Esophagus squamous epithelium (tissue), 5 donors: ENCODE data around the gene VSTM4. TPM values are rescaled to one million over a fixed set of nuclear protein-coding genes. Genes with fewer than 3 reads are reported as not detected.

Experiments
- DNase-seq: peaks from one replicate; lab custom pipeline; 2025; lab: John Stamatoyannopoulos, UW
- H3K27ac ChIP-seq, 4 donors: fragments of 200-600 bp; sonication (generic); one replicate each; pipeline ENCODE4 v1.5.1; 2016 to 2019; ENCODE audit warnings: mild to moderate bottlenecking in 1 of 4
- H3K27me3 ChIP-seq, 4 donors: fragments of 200-600 bp; sonication (generic); 1 replicate in 3 of 4; 2 replicates in 1 of 4; pipeline versions ENCODE4 v1.5.1 to v1.6.0; 2017 to 2021; ENCODE audit warnings: antibody characterized with exemption in 1 of 4
- H3K36me3 ChIP-seq, 3 donors: fragments of 200-600 bp; sonication (generic); one replicate each; pipeline ENCODE4 v1.5.1; 2016 to 2019
- H3K4me1 ChIP-seq, 3 donors: fragments of 200-600 bp; sonication (generic); one replicate each; pipeline ENCODE4 v1.5.1; 2017 to 2019
- H3K4me3 ChIP-seq, 4 donors: fragments of 200-600 bp; sonication (generic); 1 replicate in 3 of 4; 2 replicates in 1 of 4; pipeline ENCODE4 v1.5.1; 2016 to 2019; ENCODE audit warnings: mild to moderate bottlenecking in 2 of 4, moderate library complexity in 1 of 4
- H3K9me3 ChIP-seq, 3 donors: fragments of 200-600 bp; sonication (generic); one replicate each; pipeline ENCODE4 v1.5.1; 2016 to 2019
- POLR2A ChIP-seq, 4 donors: fragments of 450-650 bp; IDR thresholded peaks; one replicate each; pipeline ENCODE4 v1.6.1; 2017; ENCODE audit warnings: antibody characterized with exemption in 4 of 4, mild to moderate bottlenecking in 4 of 4, moderate library complexity in 3 of 4
- WGBS, 2 donors: methylation state at CpG; one replicate each; pipeline ENCODE4 v1.1.5; 2018; 5-methylcytosine and 5-hydroxymethylcytosine counted together
- intact Hi-C: fragments of 100-400 bp; cut with DNase I; formaldehyde crosslinking; loops from one replicate; pipeline ENCODE4 v1.15.0; 2022
- total RNA-seq, 4 donors: library from RNA; depleted of rRNA; stranded (reverse); fragments of >200 nt; gene quantifications; one replicate each; pipeline ENCODE4 v1.1.0, GENCODE V29; 2016
- TF ChIP-seq, protein P1 (sequence below), 6 experiments: fragments of 450-650 bp in 4 of 6; fragments of 200-600 bp in 2 of 6; sonication (generic) in 2 of 6; IDR thresholded peaks; one replicate each; pipeline ENCODE4 v1.5.1; 2016 to 2019; ENCODE audit warnings: antibody characterized with exemption in 6 of 6, mild to moderate bottlenecking in 4 of 6, moderate library complexity in 4 of 6
- donor health status: DM: yes; HTN: yes; CAD: no.

VSTM4 gene
- total RNA-seq, 4 donors from 2014 or later = 0.80 to 6.9 (median 1.9) TPM

DNA sequence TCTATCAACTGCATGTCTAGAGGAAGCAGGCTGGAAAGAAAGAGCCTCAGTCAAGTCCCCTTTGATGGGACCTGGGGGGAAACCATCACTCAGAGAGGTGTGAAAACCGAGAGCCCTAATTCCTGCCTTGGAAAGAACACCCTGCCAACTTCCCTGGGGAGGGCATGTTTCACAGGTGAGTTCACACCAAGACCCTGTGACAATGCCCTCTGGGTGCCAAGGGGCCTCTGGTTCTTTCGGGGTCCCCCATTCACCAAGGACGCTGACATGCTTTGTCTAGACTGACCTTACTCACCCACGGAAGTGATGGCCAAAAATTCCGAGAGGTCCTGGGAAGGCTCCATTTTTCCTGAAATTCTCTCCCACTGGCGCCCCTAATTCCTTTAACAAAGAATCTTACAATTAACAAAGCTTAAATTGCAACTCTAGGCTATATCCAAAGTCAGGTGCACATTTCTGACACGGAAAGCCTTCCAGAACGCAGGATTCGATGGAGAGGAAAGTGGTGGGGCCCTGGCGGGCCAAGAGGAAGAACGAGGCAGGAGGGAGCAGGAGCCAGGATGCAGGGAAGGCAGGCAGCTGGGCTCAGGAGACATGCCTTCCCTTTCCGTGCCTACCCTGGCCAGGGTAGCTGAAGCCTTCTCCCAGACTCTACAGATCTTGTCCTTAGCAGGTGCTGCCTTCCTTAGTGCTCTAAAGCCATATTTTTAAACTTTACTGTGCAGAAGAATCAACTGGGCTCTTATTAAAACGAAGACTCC is 23.7 kb downstream of the VSTM4 start:
- Histone ChIP-seq H3K9me3 (no peaks in the 10 kb centered on the region), H3K4me1 (peaks cover 0 to 32% (median 11%) of the 10 kb centered on the region in 3 donors), H3K27ac (no peak overlapping the region), H3K36me3 (no peaks in the 10 kb centered on the region), H3K4me3 (no peak overlapping the region), H3K27me3 (no peaks in the 10 kb centered on the region)
- intact Hi-C loops = no loop called here
- TF ChIP-seq, protein P1, sequence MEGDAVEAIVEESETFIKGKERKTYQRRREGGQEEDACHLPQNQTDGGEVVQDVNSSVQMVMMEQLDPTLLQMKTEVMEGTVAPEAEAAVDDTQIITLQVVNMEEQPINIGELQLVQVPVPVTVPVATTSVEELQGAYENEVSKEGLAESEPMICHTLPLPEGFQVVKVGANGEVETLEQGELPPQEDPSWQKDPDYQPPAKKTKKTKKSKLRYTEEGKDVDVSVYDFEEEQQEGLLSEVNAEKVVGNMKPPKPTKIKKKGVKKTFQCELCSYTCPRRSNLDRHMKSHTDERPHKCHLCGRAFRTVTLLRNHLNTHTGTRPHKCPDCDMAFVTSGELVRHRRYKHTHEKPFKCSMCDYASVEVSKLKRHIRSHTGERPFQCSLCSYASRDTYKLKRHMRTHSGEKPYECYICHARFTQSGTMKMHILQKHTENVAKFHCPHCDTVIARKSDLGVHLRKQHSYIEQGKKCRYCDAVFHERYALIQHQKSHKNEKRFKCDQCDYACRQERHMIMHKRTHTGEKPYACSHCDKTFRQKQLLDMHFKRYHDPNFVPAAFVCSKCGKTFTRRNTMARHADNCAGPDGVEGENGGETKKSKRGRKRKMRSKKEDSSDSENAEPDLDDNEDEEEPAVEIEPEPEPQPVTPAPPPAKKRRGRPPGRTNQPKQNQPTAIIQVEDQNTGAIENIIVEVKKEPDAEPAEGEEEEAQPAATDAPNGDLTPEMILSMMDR (IDR thresholded peaks at IDR 0.05) = no peak
- no peak for TF ChIP-seq POLR2A (IDR thresholded peaks at IDR 0.05)
- WGBS, 2 donors = 82 to 84% methylated on average over 11 to 13 of the region's 13 CpGs
- no peak for DNase-seq

DNA sequence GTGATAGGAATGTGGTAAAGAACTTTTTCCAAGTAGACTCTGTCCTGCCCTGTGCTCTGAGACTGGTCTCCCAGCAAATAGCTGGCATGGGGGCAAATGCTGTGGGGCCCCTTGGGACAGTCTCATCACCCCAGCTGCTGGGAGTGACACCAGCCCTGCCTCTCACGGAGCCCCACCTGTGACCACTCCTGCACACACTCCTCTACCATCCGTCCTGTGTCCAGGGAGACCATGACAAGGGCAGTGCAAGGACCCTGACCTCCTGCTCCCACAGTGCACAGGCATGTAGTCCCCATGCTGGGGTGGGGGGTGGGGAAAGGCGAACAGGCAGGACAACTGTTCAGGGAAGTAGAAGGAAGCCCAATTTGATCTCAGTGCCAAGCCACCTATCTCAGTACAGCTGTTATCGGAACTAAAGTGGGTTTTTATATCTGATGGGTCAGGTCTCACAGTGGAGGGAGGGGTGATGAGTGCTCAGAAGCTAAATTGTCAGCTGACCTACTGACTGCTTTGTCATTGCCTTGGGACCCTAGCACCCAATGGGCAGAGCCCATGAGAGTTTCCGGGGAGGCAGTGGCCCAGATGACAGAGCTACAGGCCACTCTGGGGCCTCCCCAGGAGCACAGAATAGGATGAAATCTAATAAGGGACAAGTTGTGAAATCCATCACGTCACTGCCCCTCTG is 24.5 kb downstream of the VSTM4 start:
- Histone ChIP-seq H3K36me3 (no peaks in the 10 kb centered on the region), H3K27ac (peak overlapping the region in 2 of 4 donors; percentile 40 to 54), H3K4me1 (peaks cover 0 to 32% (median 11%) of the 10 kb centered on the region in 3 donors), H3K9me3 (no peaks in the 10 kb centered on the region), H3K4me3 (no peak overlapping the region), H3K27me3 (no peaks in the 10 kb centered on the region)
- intact Hi-C loops = no loop called here
- 68 to 79% methylated on average over 4 to 6 of the region's 6 CpGs for WGBS, 2 donors
- TF ChIP-seq, protein P1 (IDR thresholded peaks at IDR 0.05) = no peak
- TF ChIP-seq POLR2A (IDR thresholded peaks at IDR 0.05) = no peak
- DNase-seq = no peak

DNA sequence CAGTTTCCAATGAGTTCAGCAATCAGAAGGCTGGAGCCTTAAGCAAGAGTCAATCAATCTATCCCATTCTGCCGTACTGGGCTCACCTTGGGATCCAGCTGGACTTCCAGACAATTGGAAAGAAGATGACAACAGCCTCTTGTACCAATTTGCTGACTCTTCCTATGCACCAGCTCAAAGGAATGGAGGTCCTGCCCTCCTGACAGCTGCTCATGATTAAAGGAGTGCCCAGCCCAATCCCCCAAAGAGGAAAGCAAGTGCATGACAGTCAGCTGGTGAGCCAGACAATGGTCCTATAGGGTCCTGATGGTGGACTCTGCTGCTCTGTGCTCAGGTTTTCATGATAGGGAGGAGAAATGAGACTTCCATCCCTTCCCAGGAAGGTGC is 25.1 kb downstream of the VSTM4 start:
- intact Hi-C loops = no loop called here
- Histone ChIP-seq H3K27me3 (no peaks in the 10 kb centered on the region), H3K36me3 (no peaks in the 10 kb centered on the region), H3K4me3 (no peak overlapping the region), H3K9me3 (no peaks in the 10 kb centered on the region), H3K4me1 (peaks cover 0 to 32% (median 11%) of the 10 kb centered on the region in 3 donors), H3K27ac (peak overlapping the region in 2 of 4 donors; percentile 40 to 54)
- TF ChIP-seq, protein P1 (IDR thresholded peaks at IDR 0.05) = no peak
- TF ChIP-seq POLR2A (IDR thresholded peaks at IDR 0.05) = no peak
- DNase-seq = no peak
- 20 to 29% methylated on average over 1 of the region's 1 CpG for WGBS, 2 donors

DNA sequence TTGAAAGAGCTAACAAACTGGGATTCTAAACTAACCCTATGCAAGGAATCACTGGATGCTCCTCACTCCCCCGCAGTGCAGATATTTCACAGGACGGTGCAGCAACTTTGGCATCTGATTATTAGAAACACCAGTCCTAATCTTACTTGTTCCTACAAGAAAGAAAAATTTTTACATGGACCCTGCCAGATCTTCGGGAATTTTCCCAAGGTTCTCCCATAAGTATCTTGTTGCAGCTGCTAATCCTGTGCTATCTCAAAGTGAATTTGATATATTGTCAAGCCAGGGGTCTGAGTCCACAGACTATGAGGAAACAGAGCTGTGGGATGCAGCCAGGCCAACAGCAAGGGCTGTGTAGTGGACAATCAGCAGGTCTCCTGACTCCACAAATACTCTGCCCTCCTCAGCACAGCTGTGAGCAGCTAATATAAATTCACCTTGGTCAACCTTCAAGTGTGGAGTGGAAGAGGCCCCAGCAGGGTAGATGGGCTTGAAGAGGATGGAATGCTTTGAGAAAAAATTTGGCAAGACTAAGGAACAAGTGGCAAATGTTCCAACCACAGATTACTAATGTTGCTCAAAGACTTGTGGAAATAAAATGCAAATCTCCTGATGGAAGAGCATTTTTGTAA is 25.6 kb downstream of the VSTM4 start:
- Histone ChIP-seq H3K4me3 (no peak overlapping the region), H3K4me1 (peaks cover 0 to 31% (median 11%) of the 10 kb centered on the region in 3 donors), H3K9me3 (no peaks in the 10 kb centered on the region), H3K27ac (peak overlapping the region in 2 of 4 donors; percentile 46 to 54), H3K36me3 (no peaks in the 10 kb centered on the region), H3K27me3 (peaks cover 0 to 4% (median 0%) of the 10 kb centered on the region in 4 donors)
- intact Hi-C loops = no loop called here
- DNase-seq = no peak
- TF ChIP-seq, protein P1 (IDR thresholded peaks at IDR 0.05) = no peak
- TF ChIP-seq POLR2A (IDR thresholded peaks at IDR 0.05) = no peak
- WGBS, 2 donors = 27 to 36% methylated on average over 3 of the region's 3 CpGs
